Frontal cortex (tissue), 4 donors: ENCODE data around the gene IYD. TPM values are rescaled to one million over a fixed set of nuclear protein-coding genes. Genes with fewer than 3 reads are reported as not detected.
A peak's percentile ranks its signal among the peaks of the same experiment; 100 is the strongest.
"Not testable (repeated sequence)": the region's sequence is repeated elsewhere in the genome, so short reads cannot be mapped to it uniquely, and the experiment has no call there.

Experiments used
- DNase-seq, 2 donors: peaks; one replicate each; pipeline ENCODE4 v3.0.0; 2012; ENCODE audit warnings: low spot score in 2 of 2
- FAIRE-seq: peaks from 2 replicates; lab custom pipeline; 2012; peaks lifted over from hg19 to GRCh38; lab: Jason Lieb, UNC
- total RNA-seq: library from RNA; depleted of rRNA; stranded (reverse); fragments of >200 nt; gene quantifications from one replicate; pipeline ENCODE4 v1.2.3, GENCODE V29; 2014
- donor health status: control.
- donor health status: control.
- donor health status: control.

Gene IYD
- total RNA-seq, 1 donor from 2014 or later: not detected

DNA sequence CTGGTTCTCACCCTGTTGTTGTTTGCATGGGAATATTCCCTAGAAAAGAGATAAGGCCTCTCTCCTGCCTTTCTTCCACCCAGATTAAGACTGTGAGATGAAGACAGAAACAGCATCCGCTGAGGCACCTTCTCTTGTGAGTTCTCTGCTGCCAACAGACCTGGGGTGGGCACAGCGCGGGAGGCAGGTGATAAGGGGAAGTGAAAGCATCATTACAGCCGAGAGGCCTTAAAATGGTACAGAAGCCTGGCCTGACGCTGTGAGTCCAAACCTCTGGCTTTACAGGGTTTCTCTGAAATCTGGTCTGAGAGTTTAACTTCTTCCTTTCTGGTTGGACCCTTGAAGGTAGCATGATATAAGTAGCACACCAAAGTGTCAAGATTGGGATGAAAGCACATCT is 21.0 kb upstream of the IYD start:
- FAIRE-seq: no peak
- DNase-seq: no peak

DNA sequence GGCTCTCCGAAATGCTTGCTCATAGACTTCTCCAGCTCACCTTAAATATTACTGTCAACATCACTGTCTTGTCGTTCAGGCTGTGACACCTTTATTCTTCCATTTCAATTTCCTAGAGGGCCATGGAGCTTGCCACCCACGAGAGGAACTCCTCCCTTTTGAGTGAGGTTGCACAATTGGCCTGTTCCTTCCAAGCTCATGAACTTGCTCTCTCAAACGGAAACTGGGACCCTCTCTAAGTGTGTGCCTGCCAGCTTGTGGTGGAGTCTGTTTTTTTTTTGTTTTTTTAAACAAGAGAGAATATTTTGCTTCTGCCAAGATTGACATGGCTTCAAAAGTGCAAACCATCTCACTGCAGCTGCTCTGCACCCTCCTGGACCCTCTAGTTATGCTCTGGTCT is 19.3 kb upstream of the IYD start:
- FAIRE-seq: no peak
- DNase-seq: no peak

DNA sequence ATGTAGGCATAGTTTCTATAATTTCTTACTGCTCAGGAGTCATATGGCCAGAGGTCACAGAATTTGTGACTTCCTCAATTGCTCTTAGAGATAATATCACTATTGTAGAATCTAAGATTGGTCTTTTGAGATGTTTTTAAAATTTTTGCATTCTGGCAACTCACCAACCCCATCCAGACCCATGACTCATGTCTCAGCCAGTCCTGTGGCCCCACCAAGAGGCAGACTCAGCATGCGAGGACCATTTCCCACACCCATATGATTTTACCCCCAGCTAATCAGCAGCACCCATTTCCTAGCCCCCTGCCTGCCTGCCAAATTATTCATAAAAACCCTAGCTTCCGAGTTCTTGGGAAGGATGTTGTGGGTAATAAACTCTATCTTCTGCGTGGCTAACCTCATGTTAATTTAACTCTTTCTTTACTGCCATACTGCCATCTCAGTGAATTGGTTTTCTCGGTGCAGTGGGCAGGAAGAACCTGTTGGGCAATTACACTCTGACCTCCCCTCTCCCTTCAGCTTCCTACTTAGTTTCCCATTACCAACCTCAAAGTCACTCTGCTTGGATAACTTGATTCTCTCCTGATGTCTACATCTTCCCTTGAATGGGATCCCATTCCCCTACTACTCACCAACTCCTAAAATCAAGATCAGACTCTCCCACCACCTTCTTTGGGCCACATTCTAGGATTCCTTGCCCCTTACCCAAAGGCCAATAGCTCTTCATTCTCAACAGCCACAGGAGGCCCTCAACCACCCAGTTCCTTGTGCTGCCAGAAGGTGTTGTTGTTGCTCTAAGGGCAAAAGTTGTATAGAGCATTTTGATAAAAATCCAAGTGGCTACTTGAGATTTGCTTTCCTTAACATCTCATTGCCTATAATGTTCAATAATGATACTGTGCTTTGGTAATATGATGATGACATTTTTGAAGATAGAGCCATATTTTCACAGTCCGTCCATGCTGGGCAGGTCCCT is 16.2 kb upstream of the IYD start:
- DNase-seq (no peak), FAIRE-seq (no peak)

DNA sequence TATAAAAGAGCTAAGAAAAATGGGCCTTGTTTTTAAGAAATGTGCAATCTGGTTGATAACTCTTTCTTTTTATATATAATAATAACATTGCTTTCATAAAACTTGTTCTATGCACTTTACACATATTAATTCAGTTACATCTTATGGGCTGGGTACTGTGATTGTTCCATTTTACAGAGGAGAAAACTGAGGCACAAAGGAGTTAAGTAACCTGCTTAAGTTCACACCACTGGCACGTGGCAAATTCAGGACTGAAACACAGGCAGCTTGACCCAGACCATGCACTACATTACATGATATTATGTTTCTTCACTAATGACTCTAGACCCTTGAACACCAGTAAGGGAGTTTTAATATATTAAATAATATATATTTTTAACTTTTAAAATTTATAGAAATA is 15.4 kb upstream of the IYD start:
- no peak for DNase-seq
- no peak for FAIRE-seq

DNA sequence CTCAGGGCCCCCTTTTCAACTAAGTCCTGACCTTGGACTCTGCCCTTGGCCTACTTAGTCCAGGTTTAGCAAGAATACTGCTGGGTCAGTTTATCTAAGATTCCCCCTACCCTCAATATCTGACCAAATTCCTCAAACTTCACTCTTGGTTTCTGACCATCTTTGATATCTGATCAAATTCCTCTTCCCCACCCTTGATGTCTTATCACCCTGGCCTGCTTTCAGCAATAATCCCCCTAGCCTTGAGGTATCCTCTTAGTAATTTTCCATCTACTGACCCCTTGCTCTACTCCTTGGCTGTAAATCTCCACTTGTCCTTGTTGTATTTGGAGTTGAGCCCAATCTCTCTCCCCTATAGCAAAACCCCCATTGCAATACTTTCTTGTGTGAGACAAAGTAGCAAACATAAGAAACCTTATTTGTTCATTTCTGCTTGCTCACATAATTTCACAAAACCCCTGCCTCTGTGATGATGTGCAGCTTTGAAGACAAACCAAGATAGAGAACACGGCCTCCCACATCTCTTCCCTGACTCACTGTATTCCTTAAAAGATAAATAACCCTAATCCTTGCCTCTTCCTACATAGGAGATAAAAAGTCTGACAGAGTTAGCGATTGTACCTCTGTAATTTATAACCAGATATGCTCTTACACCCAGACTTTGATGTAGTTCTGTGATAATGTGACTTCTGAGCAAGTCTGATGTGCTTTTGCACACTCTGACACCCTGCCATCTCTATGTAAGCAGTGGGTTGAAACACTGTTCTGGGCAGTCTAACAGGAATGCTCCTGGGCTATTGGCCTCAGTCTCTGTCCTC is 13.8 kb upstream of the IYD start:
- FAIRE-seq (no peak), DNase-seq (no peak)

DNA sequence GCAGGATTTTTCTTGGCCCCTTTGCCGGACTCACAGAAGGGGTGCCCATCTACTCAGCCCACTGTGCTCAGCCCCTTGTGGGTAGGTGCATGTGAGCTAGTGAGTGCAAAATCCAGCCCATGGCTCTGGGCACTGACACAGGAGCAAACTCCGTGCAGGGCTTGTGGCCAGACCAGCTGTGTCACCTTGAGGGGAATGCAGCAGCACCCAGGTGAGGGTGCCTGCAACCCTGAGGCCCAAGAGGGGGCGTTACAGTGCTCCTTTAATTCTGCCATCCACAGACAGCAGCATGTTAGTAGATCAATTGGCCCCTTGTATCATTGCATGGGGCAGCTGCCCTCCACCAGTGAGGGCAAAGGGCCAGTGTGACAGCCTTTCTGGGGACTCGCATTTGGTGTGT is 12.9 kb upstream of the IYD start:
- no peak for FAIRE-seq

DNA sequence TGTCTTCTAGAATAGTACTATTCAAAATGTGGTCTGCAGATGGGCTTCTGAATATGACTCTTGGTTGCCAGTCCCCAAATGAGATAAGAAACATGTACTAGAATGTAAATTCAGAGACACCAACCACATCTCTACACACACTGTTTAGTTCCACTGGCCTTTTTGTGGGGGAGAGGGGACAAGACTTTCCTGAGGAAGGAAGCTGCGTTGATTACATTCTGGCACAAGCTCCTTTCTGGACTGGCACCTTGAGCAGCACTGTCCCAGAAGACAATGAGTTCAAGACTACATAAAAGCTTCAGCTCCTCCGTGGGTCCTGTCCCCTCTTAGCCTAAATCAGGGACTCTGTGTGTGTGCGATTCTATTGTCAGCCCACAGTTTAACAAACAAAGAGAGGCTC is 6.9 kb upstream of the IYD start:
- DNase-seq (no peak), FAIRE-seq (no peak)

More for the DNA sequence above, 12.9 kb upstream of the IYD start:
- no peak for DNase-seq

DNA sequence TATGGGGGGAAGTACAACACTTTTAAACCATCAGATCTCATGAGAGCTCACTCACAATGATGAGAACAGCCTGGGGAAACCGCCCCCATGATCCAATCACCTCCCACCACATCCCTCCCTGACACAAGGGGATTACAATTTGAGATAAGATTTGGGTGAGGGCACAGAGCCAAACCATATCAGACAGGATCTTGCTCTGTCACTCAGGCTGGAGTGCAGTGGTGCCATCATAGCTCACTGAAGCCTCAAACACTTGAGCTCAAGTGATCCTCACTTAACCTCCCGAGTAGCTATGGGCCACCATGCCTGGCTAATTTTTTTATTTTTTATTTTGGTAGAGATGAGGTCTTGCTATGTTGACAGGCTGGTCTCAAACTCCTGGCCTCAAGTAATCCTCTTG is 5.1 kb upstream of the IYD start:
- no peak for DNase-seq
- no peak for FAIRE-seq

DNA sequence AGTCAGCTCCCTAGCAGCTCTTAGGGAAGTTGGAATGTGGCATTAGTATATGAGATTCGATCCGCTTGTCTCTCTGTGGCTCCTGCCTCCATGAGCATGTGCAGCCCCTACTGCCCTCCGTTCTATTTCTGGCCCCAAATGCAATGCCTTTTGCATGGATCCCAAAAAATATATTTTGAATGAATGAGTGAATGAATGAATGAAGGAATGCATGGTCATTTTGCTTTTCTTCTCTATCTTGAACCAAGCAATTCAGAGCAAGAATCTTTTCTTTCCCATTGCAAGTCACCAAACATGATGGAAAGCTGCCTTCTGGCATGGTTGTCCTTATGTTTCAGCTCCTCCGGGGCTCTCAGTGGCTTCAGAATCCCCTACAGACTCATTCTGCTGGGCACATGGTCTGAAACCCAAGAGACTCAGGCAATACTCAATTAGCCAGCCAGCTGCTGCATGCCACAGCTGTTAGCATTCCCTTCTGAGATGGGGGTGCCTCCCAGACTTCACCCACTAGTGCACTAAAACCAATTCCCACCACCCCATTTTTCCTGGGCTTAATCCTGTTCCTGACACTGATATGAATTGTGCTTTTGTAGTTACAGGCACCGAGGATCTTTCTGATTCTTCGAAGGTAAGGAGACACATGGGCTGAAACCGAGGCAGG is 2.6 kb upstream of the IYD start:
- FAIRE-seq: no peak
- no peak for DNase-seq

DNA sequence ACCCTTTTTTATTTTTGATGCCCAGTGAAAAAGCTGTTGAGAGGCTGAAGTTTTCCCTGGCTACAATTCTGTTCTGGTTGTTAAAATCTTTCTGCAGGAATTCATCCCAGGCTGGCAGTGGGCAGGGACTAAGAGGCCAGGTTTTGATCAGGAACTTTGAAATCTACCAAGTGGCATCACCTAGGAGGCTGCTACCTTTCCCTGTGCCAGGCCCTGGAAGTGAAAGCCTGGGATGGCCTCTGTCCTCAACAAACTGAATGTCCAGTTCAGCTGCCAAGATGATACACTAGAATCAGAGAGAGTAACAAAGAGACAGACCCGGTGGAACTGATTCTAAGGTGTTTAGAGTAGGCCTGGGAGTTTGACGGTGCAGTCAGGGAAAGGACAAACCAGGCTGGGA is 596 bp downstream of the IYD start:
- FAIRE-seq (no peak), DNase-seq (no peak)

DNA sequence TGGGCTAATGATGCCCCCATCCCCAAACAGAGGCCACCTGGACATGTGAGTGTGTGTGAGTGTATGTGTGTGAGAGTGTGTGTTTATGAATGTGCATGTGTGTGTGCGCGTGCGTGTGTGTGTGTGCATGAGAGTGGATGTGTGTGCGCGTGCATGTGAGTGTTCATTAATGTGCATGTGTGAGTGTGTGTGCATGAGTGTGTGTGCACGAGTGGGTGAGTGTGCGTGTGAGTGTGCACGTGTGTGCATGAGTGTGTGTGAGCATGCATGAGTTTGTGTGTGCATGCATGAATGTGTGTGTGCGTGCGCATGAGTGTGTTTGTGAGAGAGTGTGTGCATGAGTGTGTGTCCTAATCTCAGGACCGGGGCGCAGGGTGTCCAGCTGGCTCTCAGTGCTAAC is 1.3 kb downstream of the IYD start:
- no peak for FAIRE-seq

DNA sequence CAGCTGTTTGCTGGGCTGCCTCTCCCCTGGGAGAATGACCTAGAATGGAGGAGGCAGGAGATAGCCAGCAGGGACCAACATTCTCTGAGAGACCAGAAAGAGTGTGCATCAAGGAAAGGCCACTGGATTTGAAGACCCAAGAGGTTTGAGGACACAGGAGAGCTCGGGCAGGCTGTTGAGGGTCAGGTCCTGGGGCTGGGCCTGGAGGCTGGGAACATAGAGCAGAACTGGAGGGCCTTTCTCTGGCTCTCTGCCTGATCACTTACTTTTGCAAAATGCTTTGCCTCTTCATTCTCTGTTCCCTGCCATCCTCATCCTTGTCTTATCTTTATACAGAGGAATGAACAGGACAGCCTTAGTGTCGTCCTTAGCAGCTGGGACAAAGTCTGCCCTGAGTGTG is 2.5 kb downstream of the IYD start:
- no peak for FAIRE-seq
- no peak for DNase-seq

More for the DNA sequence above, 1.3 kb downstream of the IYD start:
- no peak for DNase-seq

DNA sequence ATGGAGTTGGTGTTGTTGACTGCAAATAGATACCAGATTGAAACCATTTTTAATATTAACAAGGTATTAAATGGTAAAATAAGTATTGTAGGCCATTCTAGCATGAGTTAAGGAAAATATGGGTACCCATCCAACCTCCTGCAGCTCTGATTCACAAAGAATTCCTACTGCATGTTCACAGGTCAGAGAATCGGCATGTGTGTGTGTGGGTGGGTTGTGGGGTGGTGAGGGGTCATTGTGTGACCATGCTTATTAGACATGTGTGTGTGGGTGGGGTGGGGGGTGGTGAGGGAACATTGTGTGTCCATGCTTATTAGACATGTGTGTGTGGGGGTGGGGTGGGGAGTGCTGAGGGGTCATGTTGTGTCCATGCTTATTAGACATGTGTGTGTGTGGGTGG is 3.2 kb downstream of the IYD start:
- FAIRE-seq: no peak
- DNase-seq: no peak

DNA sequence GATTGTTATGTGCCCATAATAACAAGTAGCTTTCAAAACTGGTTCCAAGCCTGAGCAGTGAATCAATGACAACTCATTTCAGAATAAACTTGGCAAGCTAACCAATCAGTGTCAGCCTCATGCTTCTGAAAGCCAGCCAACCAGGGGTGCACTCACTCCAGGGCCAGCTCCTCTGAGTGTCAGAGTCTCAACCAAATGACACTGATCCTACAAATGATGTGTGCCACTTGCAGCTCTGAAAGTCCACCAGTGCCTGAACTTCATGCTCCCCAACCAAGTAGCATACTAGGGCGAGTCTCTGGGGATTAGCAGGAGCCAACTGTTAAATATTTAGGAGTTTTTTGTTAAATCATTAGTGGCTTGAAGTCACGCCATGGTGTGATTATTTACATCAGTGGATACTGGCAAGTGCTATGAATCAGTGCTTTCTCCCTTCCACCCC is 4.5 kb downstream of the IYD start:
- FAIRE-seq (no peak), DNase-seq (peak in 1 of 2 donors; percentile 7)

DNA sequence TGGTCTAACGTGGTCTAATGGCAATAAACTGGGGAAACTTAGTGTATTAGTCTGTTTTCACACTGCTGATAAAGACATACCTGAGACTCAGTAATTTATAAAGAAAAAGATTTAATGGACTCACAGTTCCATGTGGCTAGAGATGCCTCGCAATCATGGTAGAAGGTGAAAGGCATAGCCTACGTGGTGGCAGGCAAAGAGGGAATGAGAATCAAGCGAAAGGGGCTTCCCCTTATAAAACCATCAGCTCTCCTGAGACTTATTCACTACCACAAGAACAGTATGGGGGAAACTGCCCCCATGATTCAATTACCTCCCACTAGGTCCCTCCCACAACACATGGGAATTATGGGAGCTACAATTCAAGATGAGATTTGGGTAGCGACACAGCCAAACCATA is 5.5 kb downstream of the IYD start:
- DNase-seq, FAIRE-seq: not testable (repeated sequence)

DNA sequence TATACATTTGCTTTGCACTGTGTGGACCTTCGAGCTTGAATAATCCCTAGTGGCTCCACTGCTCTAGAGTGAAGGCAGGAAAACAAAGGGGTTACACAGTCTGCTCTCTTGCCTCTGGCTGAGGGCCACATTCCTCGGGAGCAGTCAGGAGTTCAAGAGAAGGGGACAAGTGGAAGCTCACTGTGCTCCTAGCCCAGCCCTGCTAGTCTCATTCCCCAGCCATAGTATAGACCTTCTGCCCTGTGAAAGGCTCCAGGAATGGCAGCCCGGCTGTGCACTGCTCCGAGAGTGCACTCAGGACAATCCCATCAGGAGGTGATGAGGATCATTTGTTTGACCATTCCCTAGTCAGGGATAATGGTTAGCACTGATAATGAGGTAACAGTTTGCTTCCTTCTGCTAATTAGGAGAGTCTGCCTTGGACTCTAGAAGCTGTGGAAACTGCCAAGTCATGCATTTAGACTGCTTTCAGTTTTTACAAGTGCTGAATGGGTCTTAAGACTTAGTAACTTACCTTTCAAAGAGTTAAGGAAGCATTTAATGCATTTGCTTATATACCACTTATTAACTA is 8.5 kb downstream of the IYD start:
- no peak for DNase-seq
- no peak for FAIRE-seq

DNA sequence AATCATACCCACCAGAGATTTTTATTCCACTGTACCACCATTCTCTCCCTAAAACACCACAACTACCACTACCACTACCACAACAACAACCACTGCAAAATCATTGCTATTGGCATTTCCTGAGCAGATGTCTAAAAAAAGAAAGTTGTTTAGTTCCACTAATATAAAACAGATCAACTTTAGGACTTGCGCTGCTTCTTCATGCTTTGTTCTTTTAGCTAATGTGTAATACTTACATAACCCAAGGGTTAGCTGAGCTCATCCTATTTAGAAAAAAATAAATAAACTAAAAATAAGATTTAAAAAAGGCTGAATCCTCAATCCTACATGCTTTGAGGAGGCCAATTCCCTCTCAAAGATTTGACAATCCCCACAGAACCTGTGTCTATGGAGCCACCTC is 11.4 kb downstream of the IYD start:
- no peak for DNase-seq
- no peak for FAIRE-seq

DNA sequence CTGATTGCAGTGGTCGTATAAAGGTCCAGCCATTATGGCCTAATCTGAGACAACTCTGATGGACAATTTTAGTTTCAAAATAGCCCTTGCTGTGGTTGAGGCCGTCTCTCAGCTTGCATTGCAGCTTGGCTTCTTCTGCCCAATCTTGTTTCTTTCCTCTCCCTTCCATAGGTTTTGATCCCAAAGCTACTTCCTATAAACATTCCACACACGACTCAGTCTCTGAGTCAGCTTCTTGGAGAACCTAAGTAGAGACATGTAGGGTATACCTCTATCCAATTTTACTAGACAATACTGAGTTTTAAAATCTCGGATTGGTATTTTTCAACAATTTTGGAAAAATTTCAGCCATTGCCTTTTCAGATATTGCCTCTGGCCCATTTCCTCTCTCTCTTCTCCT is 13.4 kb downstream of the IYD start:
- DNase-seq (no peak), FAIRE-seq (no peak)

DNA sequence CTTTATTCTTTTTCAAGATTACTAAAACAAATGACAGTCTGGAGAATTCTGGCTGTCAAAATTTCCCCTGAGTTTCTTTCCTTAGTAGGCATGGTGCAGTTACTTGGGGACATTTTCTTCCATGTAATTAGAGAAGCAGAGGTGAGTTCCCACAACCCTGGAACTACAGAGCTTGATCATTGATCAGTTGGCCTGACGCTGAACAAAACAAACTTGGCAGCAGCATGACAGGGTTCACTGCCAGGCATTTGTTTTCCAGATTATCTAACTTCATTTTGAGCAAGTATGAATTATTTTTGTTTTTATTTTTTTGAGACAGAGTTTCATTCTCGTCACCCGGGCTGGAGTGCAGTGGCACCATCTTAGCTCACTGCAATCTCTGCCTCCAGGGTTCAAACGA is 22.6 kb downstream of the IYD start:
- no peak for DNase-seq
- FAIRE-seq: no peak

DNA sequence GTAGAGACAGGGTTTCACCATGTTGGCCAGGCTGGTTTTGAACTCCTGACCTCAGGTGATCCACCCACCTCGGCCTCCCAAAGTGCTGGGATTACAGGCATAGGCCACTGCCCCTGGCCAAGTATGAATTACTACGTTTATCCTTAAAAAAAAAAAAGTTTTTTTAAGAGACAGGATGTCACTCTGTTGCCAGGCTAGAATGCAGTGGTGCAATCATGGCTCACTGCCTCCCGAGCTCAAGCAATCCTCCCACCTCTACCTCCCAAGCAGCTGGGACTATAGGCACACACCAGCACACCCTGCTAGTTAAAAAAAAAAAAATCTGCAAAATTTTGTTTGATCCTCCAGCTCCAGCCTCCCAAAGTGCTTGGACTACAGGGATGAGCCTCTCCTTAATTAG is 23.1 kb downstream of the IYD start:
- DNase-seq (no peak), FAIRE-seq (no peak)
